Ureter (tissue), 1 donor: ENCODE results near the gene HPCAL1. TPM values are rescaled to one million over a fixed set of nuclear protein-coding genes. Genes with fewer than 3 reads are reported as not detected.
"Not testable (repeated sequence)": the region's sequence is repeated elsewhere in the genome, so short reads cannot be mapped to it uniquely, and the experiment has no call there.

ENCODE experiments used
- DNase-seq: peaks from one replicate; pipeline ENCODE4 v3.0.0-alpha.2; 2020; ENCODE audit warnings: low spot score
- total RNA-seq: library from RNA; stranded (reverse); gene quantifications from one replicate; pipeline ENCODE4 v1.2.4, GENCODE V29; 2023
- donor health status: DM: yes; HTN: yes; CAD: no.

Gene HPCAL1
- total RNA-seq, 1 donor from 2014 or later = 17.5 TPM

DNA sequence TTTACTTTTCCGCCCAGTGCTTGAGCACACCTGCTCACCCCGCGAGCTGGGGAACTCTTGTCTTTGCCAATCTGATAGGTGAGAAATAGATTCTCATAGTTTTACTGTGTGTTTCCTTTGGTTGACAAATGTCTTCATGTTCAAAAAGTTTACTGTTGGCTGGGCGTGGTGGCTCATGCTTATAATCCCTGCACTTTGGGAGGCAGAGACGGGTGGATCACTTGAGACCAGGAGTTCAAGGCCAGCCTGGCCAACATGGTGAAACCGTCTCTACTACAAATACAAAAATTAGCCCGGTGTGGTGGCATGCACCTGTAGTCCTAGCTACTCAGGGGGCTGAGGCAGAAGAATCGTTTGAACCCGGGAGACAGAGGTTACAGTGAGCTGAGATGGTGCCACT is 135.1 kb downstream of the HPCAL1 start:
- DNase-seq = no peak

DNA sequence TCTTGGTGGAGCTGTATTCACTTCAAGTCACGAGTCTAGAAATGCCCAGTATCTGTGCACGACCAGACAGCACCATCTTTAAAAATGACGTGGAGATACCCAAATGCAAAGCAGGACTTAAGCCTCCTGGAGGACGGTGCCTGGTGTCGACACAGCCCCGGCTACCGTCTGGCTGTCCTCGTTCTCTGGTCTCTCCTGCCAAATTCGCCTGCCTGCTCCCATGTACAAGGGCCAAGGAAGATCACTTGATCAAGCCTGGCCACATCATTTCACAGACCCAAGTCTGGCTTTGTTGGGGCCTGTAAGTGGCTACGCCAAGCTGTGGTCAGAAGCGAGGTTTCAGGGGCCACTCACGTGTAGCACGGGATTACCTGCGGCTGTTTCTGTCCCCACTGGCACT is 136.0 kb downstream of the HPCAL1 start:
- no peak for DNase-seq

DNA sequence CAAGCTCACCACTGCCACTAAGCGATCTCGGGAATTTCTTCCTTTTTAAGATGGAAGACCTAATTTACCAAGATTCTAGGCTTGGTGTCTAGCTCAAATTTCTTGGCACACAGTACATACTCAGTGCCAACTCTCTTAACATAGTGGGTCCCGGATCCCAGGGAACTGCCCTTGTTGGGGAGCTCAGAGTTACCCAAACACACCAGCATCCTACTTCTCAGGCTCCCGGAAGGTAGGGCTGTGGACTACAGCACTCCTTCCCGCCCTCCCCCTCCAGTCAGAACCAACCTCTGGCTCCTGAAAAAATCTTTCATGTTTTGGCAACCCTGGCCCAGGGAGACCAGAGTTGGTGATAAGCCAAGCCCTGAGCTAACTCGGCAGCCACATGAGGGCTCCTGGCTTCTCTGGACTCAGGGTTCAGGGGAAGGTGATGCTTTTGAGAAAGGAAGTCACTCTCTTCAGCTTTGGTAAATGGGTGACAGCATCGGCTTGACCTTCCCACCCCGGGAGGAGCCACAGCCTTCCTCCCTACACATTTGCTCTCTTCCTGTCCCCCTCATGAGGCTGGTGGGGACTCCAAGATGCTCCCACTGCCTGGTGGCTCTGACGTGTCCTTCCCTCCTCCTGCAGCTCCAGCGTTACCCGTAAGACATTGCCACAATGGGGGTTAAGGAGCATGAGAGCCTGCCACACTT is 136.6 kb downstream of the HPCAL1 start:
- no peak for DNase-seq

DNA sequence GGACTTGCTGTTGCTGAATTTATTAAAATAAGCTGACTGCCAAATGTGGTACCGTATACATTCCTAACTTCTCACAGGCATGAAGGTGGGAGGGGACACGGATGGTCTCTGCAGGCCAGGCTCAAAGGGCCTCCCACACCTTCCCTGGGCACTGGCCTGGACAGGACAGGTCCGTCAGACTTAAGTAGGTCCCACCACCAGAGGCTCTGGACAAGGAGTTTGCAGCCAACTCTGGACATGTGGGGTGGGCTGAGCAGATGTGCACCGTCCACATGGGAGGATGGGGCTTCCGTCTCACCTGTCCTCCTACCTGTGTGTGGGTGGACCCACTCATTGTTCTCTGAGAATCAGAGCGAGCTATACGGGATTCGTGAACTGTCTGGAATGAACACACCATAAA is 137.3 kb downstream of the HPCAL1 start:
- DNase-seq = no peak

DNA sequence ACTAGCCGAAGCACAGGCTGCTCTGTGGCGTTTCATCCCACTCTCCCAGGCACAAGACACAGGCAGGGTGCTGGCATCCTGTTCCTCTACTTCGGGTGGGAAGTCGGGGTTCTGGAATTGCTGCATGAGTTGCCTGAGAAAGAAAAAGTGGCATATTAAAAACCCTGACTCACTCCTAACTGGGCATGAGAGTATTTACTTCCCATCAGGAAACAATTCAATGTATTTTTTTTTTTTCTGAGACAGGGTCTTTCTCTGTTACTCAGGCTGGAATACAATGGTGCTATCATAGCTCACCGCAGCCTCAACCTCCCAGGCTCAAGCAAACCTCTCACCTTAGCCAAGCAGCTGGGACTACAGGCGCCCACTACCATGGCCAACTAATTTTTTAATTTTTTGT is 138.0 kb downstream of the HPCAL1 start:
- DNase-seq = no peak

DNA sequence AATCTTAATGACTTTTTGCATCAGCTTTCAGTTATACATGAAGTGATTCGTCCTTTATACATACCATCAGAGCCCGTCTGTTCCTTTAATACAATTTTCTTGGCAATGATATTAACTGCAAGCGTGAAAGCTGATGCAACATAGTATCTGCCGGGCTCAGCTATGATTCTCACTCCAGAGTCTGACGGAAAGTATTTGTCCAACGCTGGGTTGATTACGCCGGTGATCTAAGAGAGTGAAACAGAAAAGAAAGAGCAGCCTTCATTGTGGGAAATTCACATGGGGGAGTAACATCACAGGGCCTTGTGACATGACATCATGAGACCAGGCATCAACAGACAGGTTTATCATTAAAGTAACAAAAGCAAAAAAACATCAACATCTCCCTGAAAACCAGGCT is 139.2 kb downstream of the HPCAL1 start:
- no peak for DNase-seq

DNA sequence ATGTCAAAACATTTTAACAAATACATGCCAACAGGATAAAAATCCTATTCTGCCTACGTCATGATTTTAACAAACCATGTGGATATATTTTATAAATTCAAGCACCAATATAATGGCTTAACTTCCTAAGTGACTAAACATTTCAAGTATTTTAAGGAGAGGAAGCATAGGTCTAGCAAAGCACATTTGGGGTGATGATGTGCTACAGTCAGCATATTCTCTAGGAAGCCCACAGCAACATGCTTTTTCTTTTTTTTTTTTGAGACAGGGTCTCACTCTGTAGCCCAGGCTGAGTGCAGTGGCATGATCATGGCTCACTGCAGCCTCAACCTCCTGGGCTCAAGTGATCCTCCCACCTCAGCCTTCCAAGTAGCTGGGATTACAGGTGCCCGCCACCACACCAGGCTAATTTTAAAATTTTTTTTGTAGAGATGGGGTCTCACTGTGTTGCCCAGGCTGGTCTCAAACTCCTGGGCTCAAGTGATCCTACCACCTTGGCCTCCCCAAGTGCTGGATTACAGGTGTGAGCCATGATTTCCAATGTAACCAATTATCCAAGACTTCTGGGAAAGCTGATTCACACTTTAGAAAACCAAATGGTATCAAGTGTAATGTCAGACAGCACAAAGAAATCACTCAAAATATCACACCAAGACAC is 139.9 kb downstream of the HPCAL1 start:
- DNase-seq = not testable (repeated sequence)

DNA sequence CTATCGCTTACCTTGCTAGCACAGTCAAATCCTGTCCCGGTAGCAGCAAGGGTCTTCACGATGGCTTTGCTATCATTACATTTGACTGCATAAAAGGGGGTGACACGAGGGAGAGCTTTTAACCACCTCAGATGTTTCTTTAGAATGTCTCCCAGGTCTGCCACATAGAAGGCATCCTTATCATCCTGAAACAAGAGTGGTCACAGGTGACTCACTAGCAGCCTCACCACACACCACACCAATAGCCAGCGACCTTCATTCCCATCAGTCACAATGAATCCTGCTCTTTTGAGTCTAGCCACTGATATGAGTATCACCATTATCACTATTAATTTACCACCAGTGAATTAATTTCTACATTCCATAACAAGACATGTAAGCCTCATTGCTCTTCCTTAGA is 141.8 kb downstream of the HPCAL1 start:
- no peak for DNase-seq

DNA sequence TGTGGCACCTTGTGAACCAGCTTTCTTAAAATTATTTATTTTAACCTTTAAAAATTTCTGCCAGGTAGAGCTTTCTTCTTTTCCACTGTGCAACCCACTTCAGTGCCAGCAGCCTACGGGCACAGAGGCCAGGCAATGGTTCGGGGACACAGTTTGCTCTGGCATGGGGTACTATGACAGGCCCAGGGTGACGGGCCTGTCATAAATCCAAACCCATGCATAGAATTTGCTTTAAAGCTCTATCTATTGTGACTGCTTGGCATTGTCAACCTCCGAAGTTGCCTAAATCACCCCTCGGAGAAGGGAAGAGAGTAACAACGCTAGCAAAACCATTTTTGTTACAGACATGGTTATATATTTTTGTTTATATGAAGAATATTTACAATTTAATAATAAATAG is 143.9 kb downstream of the HPCAL1 start:
- no peak for DNase-seq

DNA sequence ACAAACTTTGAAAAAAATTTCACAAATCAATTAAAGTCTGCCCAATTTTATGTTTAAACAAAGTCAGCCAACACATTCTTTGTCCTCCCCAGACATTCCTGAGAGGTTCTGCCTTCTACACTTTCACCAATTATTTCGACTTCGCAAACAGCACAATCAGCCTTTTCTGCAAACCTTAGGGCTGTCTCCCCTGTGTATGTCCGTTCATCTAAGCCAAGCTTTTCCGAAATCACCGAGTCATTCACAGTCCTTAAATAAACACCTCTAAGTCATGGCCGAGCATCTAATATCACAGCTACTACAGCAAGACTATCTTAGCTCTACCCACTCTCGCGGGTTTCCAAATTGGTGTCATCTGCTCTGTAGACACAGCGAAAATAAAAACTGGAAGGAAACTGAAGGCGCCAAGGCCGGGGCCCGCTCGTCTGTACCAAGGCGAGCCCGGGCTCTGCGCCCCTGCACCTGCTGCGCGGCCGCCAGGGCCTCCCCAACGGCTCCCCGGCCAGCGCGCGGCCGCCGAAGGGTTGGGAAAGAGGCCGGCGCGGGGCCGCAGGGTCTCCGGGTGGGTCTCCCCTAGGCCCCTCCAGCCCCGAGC is 144.7 kb downstream of the HPCAL1 start:
- DNase-seq = no peak

DNA sequence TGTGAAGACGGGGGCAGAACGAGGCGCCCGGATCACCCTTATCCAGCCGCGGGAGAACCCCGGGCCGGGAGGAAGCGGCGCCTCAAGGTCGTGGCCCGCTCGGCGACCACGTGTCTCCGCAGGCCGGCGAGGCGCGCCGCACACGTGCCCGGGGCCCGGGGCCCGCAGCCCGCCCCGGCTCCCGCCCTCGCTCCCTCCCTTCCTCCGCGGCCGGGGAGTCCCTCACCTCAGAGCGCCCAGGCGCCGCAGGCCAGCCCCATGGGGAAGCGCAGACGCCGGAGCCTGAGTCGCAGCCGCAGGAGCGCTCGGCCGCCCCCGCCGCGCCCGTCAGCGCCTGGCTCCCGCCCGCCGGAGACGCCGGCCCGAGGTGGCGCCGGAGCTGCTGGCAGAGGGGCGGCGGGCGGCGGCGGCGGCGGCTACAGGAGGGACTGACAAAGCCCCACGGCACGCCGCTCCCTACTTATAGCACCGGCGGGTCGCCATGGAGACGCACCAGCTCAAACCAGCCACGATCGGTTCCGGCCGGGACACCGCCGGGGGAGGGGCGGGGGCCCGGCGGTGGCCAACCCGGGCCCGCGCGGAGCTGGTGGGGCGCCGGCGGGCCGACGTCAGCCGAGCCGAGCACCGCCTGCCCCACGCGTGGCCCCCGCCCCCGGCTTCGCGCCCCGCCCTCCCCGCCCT is 145.3 kb downstream of the HPCAL1 start, which contains the start of gene ODC1:
Gene ODC1, minus strand, starts transcription at position 433 of the 681 bp plus-strand sequence. CDS start 3,295 bp downstream, outside the sequence.
- DNase-seq = peak; percentile 97

DNA sequence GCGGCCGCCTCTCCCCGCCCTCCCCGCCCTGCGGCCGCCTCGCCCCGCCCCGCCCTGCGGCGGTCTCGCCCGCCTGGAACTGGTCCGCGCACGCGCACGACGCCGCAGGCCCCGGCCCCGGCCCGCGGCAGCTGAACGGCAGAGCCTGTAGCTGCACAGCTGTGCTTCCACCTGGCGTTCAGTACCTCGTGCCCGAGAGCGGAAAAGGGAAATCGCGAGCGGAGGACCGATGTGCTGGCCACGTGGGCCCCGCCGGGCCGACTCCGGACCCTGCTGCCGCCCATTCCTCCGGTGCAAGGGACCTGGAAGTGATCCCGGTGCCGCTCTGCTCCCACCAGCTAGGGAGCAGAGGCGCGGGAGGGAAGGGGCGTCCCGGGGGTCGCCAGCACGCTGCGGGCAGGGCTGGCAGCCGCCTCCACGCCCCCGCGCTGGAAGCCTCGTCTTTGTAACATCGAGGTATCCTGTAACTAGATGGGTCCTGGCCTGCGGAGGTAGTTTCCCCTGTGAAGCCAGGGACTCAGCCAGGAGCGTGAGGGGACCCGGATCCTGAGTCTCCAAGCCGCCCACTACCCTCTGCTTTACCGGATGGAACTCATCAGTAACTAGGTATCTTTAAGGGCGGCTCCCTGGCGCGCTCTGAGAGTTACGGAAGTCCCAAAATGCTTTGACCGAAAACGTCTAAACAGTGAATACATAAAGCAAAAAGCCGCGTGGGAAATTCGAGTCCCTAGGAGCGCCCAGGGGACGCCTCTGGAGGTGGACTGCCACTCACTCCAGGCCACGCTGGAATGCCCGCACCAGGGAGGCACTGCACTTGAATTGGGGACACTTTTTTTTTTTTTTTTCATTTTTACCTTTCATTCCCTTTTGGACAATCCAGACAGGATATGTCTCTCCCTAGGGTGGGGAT is 146.1 kb downstream of the HPCAL1 start:
- peak; percentile 93 for DNase-seq

DNA sequence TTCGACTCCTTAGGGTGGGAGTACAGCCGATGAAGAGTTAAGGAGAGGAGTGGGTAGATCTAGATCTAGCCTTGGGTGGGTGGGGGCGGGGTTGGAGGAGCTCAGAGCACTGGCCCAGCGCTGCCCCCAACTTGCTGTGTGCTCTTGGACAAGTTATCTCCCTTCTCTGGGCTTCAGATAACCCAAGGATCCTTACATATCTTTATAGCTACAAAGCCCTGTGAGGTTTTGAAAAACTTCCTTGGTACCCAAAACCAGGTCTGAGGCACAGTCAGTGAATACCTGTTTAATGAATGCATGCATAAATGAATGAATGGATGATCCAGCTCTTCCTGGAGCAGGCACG is 146.8 kb downstream of the HPCAL1 start:
- no peak for DNase-seq

DNA sequence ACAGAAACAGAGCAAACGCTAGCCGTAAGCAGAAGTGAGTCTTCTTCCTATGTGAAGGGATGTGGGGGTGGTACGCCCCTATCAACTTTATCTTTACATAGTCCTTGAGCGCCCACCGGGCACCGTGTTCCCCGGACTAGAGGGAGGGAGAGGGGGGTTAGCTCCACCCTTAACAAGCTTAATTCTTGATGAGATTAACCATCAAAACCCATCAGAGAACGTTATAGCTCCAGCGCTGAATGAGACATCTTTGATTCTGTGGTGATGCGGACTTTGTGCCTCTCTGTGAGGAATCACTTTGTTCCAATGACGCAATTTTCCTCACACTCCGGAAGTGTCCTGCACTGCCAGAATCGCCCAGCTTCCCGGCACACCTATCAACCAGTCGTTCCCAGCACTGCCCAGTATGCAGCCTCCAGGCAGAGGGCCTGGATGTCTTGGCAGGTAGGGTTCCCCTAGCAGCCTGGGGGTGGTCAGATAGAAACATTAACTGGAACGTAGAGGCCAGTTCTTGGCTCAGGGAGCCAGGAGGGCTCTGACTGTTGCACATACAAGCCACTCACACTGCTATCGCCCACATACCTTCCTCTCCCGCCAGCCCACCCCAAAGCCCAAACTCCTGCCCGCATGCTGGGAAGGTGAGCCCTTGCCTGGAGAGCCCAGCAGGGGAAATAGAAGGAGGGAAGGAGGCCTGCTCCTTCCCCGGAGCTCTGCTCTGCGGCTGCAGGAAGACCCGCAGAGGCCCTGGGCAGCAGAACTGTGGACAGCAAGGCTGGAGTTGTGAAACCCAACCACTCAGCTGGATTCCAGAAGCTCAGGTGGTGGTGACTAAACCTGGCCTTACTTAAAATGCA is 147.4 kb downstream of the HPCAL1 start:
- DNase-seq = no peak

DNA sequence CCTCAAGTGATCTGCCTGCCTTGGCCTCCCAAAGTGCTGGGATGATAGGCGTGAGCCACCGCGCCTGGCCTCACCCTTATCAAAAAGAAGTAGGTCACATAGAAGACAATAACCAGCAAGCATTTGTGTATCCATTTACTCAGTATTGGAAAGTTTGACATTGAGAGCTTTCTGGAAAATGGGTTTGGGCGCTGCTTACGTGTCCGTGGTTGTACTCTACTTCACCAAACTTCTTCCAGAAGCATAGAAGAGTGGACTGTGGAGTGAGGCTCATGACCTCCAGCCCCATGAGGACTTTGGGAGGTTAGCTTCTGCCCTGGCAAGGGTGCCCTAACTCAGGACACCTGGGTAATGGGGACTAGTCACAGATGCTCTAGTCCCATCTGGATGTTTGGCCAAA is 149.1 kb downstream of the HPCAL1 start:
- no peak for DNase-seq

DNA sequence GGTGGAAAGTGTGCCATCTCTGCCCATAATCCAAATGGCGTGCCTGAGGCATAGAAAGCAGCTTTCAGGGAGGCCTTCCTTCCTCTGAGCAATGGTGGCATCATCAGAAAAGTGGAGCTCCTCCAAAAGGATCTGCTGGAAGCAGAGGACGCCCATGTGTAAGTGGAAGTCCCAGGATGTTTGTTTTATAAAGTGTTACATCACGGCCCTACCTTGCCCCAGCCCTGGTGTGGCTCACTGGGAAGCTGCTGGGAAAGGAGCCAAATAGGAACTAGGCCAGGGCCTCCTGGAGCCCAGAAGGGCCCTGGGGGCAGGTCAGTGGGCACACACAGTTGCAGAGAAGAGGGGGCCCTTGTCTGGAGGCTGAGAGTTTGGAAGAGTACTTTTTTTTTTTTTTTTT is 149.6 kb downstream of the HPCAL1 start:
- peak; percentile 78 for DNase-seq

DNA sequence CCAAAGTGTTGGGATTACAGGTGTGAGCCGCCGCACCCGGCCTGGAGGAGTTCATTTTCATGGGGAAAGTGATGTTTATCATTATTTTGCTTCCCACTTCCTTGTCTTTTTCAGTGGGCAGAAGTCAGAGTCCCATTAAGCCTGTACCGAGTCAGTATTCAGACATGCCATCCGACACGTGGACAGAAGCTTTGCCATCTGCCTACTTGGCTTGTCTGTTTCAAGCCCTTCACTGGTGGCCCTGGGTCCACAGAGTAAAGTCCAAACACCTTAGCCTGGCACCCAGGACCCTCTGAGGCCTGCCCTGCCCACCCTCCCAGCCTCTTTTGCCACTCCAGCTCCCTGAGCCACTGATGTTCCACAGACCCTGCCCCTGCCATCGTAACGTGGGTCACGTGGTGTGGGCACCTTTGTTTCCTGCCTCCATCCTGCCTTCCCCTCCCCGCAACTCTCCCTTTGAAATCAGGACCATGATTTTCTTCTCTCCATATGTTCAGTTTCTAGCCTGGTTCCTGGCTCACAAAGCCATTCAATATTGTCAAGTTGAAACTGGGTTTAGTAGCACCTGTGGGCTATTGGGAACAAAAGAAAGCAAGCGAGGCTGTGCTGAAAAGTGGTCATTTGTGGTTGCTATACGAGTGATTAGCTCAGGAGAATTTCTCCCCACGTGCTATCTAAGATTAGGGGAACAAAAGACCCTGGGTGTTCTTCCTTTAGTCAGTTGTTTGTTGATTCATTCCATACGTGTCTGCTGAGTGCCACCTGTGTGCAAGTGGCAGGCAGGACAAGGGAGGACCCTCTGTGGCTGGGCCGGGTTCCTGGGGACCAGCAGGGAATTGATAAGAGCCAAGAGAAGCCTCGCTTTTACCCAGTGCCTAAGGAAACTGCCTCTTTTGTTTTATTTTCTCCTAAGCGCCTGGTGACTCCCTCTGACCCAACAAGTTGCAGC is 150.5 kb downstream of the HPCAL1 start:
- no peak for DNase-seq

DNA sequence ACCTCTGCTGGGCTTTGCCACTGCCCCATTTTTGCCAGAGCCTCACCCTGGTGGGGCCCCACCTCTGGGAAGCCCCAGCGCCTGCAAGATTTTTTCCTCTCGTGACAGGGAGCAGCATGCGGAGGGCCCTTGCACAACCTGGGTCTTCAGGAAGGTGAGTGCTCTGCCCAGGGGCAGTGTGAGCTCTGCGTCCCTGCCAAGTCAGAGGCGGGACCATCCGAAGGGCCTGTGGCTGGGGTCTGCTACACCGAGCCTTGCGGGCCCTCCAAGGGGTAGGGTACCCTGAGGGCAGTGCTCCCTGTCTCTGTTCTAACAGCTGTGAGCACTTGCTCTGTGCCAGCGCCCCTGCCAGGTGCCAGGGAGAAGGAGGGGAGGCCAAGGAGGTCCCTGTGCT is 151.2 kb downstream of the HPCAL1 start:
- DNase-seq = no peak

DNA sequence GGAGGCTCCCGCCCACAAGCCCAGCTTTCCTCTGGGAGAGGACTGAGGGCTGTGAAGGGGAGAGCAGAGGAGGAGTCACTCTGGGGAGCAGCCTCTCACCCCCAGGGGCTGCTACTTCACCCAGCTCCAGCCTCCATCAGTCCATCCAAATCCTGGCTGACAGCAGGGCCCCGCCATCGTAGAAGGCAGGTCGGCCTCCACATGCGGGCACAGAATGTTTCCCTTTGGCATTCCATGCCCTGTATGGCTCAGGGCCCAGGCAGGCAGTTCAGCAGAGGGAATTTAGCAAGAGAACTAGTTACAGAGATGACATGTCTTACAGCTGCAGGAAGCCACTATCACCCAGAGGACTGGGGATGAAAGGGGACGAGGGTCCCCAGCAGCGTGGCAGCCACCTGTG is 151.8 kb downstream of the HPCAL1 start:
- no peak for DNase-seq

DNA sequence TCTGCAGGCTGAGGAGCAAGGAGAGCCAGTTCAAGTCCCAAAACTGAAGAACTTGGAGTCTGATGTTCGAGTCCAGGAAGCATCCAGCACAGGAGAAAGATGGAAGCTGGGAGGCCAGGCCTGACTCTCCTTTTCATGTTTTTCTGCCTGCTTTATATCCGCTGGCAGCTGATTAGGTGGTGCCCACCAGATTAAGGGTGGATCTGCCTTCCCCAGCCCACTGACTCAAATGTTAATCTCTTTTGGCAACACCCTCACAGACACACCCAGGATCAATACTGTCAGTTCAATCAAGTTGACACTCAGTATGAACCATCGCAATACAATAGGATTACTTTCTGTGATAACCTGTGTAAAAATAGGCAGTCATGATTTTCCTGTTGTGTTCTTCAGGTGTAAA is 154.5 kb downstream of the HPCAL1 start:
- DNase-seq = not testable (repeated sequence)
